Keratinocyte (primary cell): ENCODE results near the gene GDF11.

Experiments
- CTCF ChIP-seq, 3 experiments: IDR thresholded peaks in 1 of 3; conservative IDR thresholded peaks in 1 of 3; optimal IDR thresholded peaks in 1 of 3; 2 replicates in 2 of 3; 3 replicates in 1 of 3; pipeline versions ENCODE3 to v1.5.1; 2011; ENCODE audit warnings: low read length in 3 of 3, mild to moderate bottlenecking in 3 of 3, moderate library complexity in 2 of 3, control low read depth in 1 of 3, inconsistent platforms in 1 of 3; ENCODE audit not compliant: insufficient read depth in 2 of 3; ENCODE audit errors: extremely low read depth in 1 of 3
- EZH2 ChIP-seq: IDR thresholded peaks from one replicate; pipeline ENCODE4 v1.6.1; 2012; ENCODE audit warnings: inconsistent platforms, mild to moderate bottlenecking, low read length, moderate library complexity

- TF ChIP-seq CTCF (optimal IDR thresholded peaks at IDR 0.05 in 1 of 3, IDR thresholded peaks at IDR 0.05 in 1 of 3, conservative IDR thresholded peaks at IDR 0.05 in 1 of 3; ENCODE audit: extremely low read depth in 1 of 3, insufficient read depth in 2 of 3, low read length in 3 of 3) (no peak), EZH2 (no peak)
Observed at GRCh38 chr12:55707841-55708694, 34.9 kb upstream of the GDF11 start, which contains the start of gene ITGA7.
